ENCODE results near the gene PGM1.

PGM1 gene

DNA sequence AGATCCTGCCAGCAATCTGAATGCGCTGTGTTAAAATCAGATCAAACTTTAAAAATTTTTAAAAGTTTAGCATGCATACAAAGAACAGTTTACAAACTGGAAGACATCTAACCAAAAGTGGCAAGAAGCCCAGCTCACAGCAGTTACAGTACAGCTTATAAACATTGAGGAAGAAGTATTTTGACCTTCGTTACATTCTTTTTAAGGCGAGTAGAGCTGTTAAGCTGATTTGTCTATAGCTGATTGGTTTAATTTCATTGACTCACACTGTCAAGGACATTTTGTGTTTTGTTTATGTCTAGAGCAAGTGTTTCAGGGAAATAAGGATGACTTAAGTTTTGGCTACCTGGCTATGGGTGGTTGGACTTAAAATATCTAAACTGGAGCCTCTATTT is 3.0 kb upstream of the PGM1 start:
- H3K4me1 Mint-ChIP-seq (ENCODE audit: low read depth), result peaks cover 33% of the 10 kb centered on the region
- peaks cover under 1% of the 10 kb centered on the region for H3K36me3 Mint-ChIP-seq (ENCODE audit: low read depth)
- H3K27ac Mint-ChIP-seq, result no peak overlapping the region
- H3K4me3 Mint-ChIP-seq, result no peak overlapping the region
- H3K9me3 Mint-ChIP-seq, result no peaks in the 10 kb centered on the region
- no peaks in the 10 kb centered on the region for H3K27me3 Mint-ChIP-seq

DNA sequence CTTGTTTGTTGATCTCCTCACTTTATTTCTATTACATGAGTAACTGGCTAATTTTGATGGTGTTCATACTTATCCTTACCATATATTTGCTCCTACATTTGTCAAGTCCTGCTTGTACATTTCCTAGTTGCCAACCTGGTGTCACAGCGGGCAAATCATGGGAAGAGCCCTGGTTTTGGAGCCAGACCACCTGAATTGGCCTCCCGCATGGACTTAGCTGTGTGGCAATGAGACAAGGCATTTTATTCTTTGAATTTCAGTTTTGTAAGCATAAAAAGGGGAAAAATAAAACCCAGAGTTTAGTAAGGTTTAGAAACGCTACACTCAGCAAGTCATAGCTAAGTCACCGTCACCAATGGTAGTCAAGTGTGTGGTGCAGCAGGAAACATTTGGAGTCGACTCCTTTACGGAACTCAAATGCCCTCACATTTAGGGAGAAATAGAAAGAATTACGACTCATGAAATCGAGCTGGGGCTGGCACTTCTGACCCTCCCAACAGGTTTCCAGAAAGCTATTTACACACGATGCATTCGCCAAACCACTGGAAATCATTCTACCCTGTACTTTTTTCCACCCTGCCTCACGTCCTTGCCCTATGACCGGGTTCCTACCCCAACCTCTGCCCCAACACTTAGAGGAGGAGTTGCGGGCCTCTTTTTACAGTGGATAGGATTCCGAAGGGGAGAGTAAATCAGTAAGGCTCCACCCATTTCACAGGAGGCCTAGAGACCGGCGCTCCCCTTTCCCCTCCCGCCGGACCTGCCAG is 492 bp upstream of the PGM1 start:
- Mint-ChIP-seq H3K4me1 (ENCODE audit: low read depth) (peaks cover 34% of the 10 kb centered on the region), H3K27ac (peak overlapping the region; percentile 94)

DNA sequence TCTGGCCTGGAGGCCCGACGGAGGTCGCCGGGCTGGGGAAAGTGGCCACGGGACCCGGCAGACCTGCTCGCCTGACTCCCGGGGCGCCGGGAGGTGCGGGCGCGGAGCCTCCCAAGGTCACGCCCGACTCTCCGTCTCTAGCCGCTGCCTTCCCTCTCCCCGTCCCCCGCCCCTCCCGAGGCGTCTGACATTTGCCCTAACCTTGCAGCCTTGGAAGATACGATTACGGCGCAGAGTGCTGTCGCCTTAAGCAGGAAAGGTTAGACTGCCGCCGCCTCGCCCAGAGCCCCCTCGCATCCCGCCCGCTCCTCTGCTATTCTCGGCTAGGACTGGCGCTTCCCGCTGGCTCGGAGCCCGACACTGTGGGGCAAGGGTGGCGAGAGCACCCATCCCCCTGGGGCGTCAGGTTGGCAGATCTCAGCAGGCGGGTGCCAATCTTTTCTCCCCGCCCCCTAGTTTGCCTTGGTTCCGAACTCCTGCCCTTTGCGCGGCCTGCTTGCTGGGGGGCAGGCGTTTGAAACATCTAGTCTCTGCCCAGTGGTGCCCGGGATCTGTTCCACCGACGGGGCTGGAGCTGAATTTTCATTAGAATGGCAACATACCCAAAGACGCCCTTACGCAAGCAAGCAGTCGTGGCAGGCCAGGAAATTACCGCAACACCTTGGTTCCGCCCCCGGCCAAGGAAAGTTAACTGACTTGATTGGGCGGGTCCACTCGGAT is 835 bp downstream of the PGM1 start:
- Mint-ChIP-seq H3K36me3 (ENCODE audit: low read depth) (peaks cover 12% of the 10 kb centered on the region), H3K9me3 (no peaks in the 10 kb centered on the region), H3K27me3 (no peaks in the 10 kb centered on the region), H3K4me3 (peak overlapping the region; percentile 93), H3K27ac (peak overlapping the region; percentile 94), H3K4me1 (ENCODE audit: low read depth) (peaks cover 30% of the 10 kb centered on the region)

More for the DNA sequence above, 492 bp upstream of the PGM1 start:
- Mint-ChIP-seq H3K4me3 (peak overlapping the region; percentile 93), H3K36me3 (ENCODE audit: low read depth) (peaks cover 12% of the 10 kb centered on the region), H3K9me3 (no peaks in the 10 kb centered on the region), H3K27me3 (no peaks in the 10 kb centered on the region)

DNA sequence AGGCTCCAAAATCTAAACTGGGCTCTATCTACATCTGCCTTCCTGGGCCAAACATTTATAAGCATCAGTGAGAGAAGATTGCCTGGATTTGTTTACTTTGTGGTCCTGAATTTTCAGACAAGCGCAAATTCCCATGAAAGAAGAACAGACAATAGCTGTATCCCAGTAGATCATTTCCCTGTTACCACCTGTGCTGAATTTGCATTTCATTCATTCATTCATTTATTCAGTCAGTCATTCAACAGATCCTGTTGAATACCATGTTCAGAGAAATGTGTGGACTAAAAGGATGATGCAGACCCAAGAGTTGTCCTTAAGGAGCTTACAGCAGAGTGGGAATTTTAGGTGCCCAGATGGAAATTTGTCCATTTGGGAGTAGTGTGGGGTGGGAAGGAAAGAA is 2.2 kb downstream of the PGM1 start:
- Mint-ChIP-seq H3K36me3 (ENCODE audit: low read depth) (peaks cover 16% of the 10 kb centered on the region), H3K27ac (peak overlapping the region; percentile 31), H3K4me3 (peak overlapping the region; percentile 45), H3K4me1 (ENCODE audit: low read depth) (peaks cover 31% of the 10 kb centered on the region), H3K27me3 (no peaks in the 10 kb centered on the region), H3K9me3 (no peaks in the 10 kb centered on the region)

DNA sequence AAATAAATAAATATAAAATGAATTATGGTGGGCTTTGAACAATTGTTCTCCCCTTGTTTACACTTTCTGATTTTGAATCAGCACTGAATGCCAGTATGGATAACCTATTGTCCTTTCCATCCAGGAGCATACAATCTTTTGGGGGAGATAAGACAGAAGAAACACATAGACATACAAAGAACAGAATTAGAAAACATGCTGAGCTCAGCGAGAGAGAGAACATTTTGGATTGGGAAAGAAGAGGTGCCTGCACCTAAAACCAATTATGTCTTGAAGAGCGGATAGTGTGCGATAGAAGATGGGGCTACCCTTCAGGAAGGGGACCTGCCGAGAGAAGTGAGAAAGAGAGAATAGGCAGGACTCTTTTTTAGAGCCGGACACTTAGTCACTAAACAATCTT is 6.6 kb downstream of the PGM1 start:
- no peak overlapping the region for H3K27ac Mint-ChIP-seq
- H3K4me1 Mint-ChIP-seq (ENCODE audit: low read depth), result peaks cover 15% of the 10 kb centered on the region
- H3K36me3 Mint-ChIP-seq (ENCODE audit: low read depth), result peaks cover 30% of the 10 kb centered on the region
- no peaks in the 10 kb centered on the region for H3K27me3 Mint-ChIP-seq
- H3K9me3 Mint-ChIP-seq, result no peaks in the 10 kb centered on the region
- H3K4me3 Mint-ChIP-seq, result no peak overlapping the region

DNA sequence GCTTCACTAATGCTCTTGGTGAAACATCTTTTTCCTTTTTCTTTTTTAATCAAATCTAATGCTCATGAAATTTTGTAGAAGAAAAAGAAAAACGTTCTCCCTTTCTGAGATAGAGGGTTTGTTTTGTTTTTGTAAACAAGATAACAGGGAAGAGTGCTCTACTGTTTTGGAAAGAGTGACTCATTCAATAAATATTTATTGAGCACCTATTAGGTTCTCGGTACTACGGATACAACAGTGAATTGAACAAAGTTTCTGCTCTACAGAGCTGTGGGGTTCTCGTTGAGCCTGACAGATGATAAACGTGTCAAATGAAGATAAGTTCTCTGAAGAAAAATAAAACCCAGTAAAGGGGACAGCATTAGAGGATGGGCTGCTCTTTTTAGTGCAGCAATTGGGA is 7.0 kb downstream of the PGM1 start:
- H3K36me3 Mint-ChIP-seq (ENCODE audit: low read depth), result peaks cover 30% of the 10 kb centered on the region
- no peak overlapping the region for H3K4me3 Mint-ChIP-seq
- H3K27me3 Mint-ChIP-seq, result no peaks in the 10 kb centered on the region
- no peaks in the 10 kb centered on the region for H3K9me3 Mint-ChIP-seq
- peaks cover 13% of the 10 kb centered on the region for H3K4me1 Mint-ChIP-seq (ENCODE audit: low read depth)
- no peak overlapping the region for H3K27ac Mint-ChIP-seq

DNA sequence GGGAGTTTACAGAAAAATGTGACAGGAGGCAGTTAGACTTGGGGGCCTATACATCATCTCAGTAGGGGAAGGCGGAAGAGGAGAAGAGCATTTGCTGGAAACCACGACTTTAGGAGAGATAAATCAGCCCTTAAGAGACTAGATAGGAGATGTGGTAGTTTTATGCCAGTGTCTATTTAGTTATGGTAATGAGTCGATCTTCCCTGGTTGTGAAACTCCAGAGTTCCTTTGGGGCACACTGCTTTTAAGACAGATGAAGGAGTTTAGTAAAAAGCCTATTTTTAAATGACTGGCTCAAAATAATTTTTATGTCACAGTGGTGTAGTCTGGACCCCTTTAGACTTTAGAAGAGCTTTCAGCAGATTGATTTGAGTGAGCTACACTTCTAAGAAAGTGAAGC is 7.8 kb downstream of the PGM1 start:
- H3K36me3 Mint-ChIP-seq (ENCODE audit: low read depth), result peaks cover 23% of the 10 kb centered on the region
- no peaks in the 10 kb centered on the region for H3K9me3 Mint-ChIP-seq
- no peak overlapping the region for H3K4me3 Mint-ChIP-seq
- H3K4me1 Mint-ChIP-seq (ENCODE audit: low read depth), result peaks cover 6% of the 10 kb centered on the region
- H3K27me3 Mint-ChIP-seq, result no peaks in the 10 kb centered on the region
- H3K27ac Mint-ChIP-seq, result no peak overlapping the region

DNA sequence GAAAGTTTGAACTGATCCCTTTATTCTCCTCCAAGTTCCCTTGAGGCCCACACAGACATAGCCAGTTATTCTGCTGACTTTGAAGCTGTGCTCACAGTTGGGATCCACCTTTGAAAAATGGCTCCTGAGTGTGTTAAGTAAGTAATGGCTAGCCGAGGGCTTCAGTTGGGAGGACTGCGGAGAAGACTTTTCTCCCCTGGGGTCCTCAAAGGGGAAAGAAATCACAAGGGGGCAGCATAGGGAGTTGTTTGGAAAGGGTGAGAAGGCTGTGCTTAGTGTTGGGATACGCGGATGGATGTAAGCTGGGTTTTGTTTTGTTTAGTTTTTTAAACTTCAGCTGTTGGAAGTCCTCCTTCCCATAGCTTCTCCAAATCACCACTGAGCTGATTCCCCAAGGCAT is 8.3 kb downstream of the PGM1 start:
- Mint-ChIP-seq H3K4me3 (no peak overlapping the region), H3K27me3 (no peaks in the 10 kb centered on the region), H3K27ac (no peak overlapping the region)

DNA sequence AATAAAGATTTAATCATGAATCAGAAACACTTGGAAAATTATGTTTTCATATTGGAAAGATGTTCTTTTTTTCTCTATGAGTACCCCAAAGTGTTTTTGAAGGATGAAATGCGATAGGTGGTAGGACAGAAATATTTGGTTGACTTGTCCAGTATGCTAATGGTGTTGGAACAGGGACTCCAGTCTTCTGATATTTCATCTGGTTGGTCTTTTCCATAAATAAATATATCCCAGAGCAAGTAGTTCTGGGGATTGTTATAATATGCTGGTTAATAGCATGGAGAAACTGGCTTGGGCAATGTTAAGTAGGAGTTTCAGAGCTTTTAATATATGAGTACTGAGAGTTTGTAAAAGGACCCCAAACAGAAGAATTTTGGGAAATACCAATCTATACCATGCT is 8.7 kb downstream of the PGM1 start:
- no peak overlapping the region for H3K27ac Mint-ChIP-seq
- no peaks in the 10 kb centered on the region for H3K9me3 Mint-ChIP-seq
- peaks cover 4% of the 10 kb centered on the region for H3K4me1 Mint-ChIP-seq (ENCODE audit: low read depth)
- H3K4me3 Mint-ChIP-seq, result no peak overlapping the region
- no peaks in the 10 kb centered on the region for H3K27me3 Mint-ChIP-seq
- peaks cover 21% of the 10 kb centered on the region for H3K36me3 Mint-ChIP-seq (ENCODE audit: low read depth)

More for the DNA sequence above, 8.3 kb downstream of the PGM1 start:
- Mint-ChIP-seq H3K9me3 (no peaks in the 10 kb centered on the region), H3K36me3 (ENCODE audit: low read depth) (peaks cover 23% of the 10 kb centered on the region), H3K4me1 (ENCODE audit: low read depth) (peaks cover 6% of the 10 kb centered on the region)

DNA sequence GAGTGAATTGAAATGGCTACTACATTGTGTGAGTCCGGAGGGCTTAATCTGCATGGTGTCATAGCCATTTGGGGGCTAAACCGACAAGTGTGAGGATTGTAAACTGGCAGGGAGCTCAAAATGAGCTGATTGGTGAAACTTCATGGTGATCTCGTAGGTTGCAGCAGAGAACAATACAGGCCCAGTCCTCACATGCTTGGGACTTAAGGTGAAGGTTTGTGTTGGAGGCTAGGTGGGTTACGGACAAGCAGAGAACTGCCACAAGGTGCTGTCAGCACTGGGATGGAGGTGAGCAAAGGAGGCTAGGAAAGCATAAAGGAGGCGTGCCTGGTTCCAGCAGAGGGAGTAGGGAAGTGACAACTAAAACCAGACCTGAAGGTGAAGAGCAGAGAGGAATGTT is 9.4 kb downstream of the PGM1 start:
- Mint-ChIP-seq H3K27me3 (no peaks in the 10 kb centered on the region), H3K27ac (no peak overlapping the region), H3K36me3 (ENCODE audit: low read depth) (peaks cover 19% of the 10 kb centered on the region), H3K4me3 (no peak overlapping the region), H3K4me1 (ENCODE audit: low read depth) (peaks cover 3% of the 10 kb centered on the region), H3K9me3 (no peaks in the 10 kb centered on the region)

DNA sequence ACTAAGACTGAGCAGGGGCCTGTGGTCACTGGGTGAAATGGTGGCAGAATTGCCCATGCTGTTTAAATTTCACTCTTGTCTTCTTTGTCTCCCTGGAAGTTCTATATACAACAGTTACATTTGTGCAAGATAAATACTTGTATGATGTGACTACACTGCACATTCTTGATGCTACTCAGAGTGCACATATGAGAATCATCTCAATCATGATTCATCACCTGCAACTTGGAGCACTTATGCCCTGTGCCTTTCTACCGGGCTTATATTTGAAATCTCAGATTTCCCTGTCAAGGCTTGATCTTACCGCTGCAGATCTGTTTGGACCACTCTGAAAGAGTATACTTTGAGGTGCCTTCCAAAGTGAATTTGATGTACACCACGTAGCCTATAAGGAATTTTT is 10.6 kb downstream of the PGM1 start:
- no peaks in the 10 kb centered on the region for H3K9me3 Mint-ChIP-seq
- H3K36me3 Mint-ChIP-seq (ENCODE audit: low read depth), result peaks cover 19% of the 10 kb centered on the region
- no peak overlapping the region for H3K4me3 Mint-ChIP-seq
- no peaks in the 10 kb centered on the region for H3K27me3 Mint-ChIP-seq
- peaks cover 5% of the 10 kb centered on the region for H3K4me1 Mint-ChIP-seq (ENCODE audit: low read depth)
- no peak overlapping the region for H3K27ac Mint-ChIP-seq

DNA sequence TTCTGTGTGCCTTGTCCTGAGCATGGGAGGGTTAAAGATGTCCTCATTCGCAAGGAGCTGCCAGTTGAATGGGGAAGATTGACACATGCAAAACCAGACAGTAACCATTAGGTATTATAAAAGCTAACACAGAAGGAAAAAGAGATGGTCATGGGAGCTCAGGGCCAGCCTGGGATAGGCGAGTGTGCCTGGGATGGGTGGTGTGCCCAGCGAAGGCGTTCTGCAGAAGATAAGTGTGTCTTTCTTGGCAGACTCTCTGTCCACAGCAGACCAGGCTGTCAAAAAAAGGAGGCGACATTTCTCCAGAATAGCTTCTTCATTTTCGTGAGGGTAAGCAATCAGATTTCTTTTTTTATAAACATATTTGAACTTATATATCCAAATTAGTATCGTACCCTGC is 14.1 kb downstream of the PGM1 start:
- Mint-ChIP-seq H3K27me3 (no peaks in the 10 kb centered on the region), H3K27ac (no peak overlapping the region), H3K9me3 (no peaks in the 10 kb centered on the region), H3K36me3 (ENCODE audit: low read depth) (peaks cover 15% of the 10 kb centered on the region), H3K4me1 (ENCODE audit: low read depth) (peaks cover 11% of the 10 kb centered on the region), H3K4me3 (no peak overlapping the region)

DNA sequence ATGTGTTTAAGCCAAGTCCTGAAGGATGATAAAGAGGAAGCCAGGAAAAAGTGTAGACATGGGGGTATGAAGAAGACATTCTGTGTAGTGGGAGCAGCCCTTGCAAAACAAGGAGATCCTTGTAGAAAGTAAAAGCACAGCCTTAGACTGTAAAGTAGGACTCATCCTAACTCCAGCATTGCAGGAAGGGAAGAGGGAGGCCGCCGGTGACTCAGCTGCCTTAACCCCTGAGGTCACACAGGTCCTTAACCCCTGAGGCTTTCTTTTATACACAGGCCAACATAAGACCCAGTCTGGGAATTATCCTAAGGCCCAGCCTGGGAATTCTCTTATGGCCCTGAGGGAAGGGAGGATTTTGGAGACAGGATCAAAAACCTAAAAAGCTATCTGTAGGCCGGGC is 18.0 kb downstream of the PGM1 start:
- no peaks in the 10 kb centered on the region for H3K36me3 Mint-ChIP-seq (ENCODE audit: low read depth)
- peaks cover 11% of the 10 kb centered on the region for H3K4me1 Mint-ChIP-seq (ENCODE audit: low read depth)
- no peak overlapping the region for H3K4me3 Mint-ChIP-seq
- H3K27ac Mint-ChIP-seq, result no peak overlapping the region
- H3K27me3 Mint-ChIP-seq, result no peaks in the 10 kb centered on the region
- no peaks in the 10 kb centered on the region for H3K9me3 Mint-ChIP-seq

DNA sequence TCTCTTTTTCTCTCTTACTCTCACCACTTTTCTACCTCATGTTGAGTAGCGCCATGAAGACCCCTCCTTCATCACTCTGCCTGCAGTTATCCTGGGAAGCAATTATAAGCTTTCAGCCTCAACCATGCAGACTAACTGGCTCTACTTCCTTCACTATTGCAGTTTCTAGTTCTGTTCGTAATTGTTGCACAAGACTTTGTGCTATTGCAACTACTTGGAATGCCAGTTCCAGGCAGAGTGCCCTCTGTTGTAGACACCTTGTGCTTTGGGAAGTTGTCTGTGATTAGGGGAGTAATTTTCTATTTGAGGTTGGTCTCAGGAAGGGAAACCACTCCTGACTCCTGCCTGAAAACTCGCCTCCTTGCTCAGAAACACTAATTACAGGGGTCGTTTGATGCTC is 19.4 kb downstream of the PGM1 start:
- H3K4me3 Mint-ChIP-seq, result no peak overlapping the region

DNA sequence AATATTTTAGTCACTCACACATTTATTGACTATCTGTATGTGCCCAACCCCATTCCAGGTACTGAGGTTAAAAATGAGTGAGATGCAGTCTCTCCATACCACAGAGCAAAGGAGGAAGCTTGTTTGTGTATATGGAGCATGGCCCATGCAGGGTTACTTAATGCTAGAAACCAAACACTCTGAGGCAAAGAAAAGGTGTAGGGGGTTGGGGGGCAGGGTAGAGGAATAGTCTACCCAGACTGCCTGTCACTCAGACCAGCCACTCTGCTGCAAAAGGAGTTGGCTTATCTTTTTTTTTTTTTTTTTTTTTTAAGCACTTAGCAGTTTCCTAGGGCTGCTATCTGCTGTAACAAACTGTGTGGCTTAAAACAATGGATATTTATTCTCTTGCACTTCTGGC is 19.8 kb downstream of the PGM1 start:
- Mint-ChIP-seq H3K36me3 (ENCODE audit: low read depth) (no peaks in the 10 kb centered on the region), H3K27ac (no peak overlapping the region), H3K27me3 (no peaks in the 10 kb centered on the region), H3K4me3 (no peak overlapping the region), H3K4me1 (ENCODE audit: low read depth) (peaks cover 11% of the 10 kb centered on the region), H3K9me3 (no peaks in the 10 kb centered on the region)

More for the DNA sequence above, 19.4 kb downstream of the PGM1 start:
- H3K36me3 Mint-ChIP-seq (ENCODE audit: low read depth), result no peaks in the 10 kb centered on the region
- no peak overlapping the region for H3K27ac Mint-ChIP-seq
- no peaks in the 10 kb centered on the region for H3K27me3 Mint-ChIP-seq
- no peaks in the 10 kb centered on the region for H3K9me3 Mint-ChIP-seq
- H3K4me1 Mint-ChIP-seq (ENCODE audit: low read depth), result peaks cover 11% of the 10 kb centered on the region

All from stimulated activated naive CD8-positive, alpha-beta T cell treated with anti-CD3 and anti-CD28 coated beads, Interleukin-15, Interleukin-2, amounts not matched to agents 100 ng/mL and 50 ng/mL, for 24 hours (primary cell).